Neural cell (in vitro differentiated cells): ENCODE results near the gene FAM118B.

Experiments
- EP300 ChIP-seq: fragments of 450-650 bp; conservative IDR thresholded peaks from 2 replicates; pipeline ENCODE4 v1.6.1; 2014; ENCODE audit warnings: antibody characterized with exemption, mild to moderate bottlenecking, moderate library complexity; ENCODE audit not compliant: poor library complexity, severe bottlenecking
- EZH2 ChIP-seq: fragments of 200-600, 300-800 bp; shearing (Covaris generic), sonication (generic); IDR thresholded peaks from 2 replicates; pipeline ENCODE4 v1.6.1; 2014; ENCODE audit warnings: antibody characterized with exemption, low read length, borderline replicate concordance, mild to moderate bottlenecking; ENCODE audit not compliant: insufficient read depth, poor library complexity, severe bottlenecking
- SMC3 ChIP-seq: fragments of 450-650 bp; conservative IDR thresholded peaks from 2 replicates; pipeline ENCODE4 v1.6.1; 2014; ENCODE audit warnings: antibody characterized with exemption, mild to moderate bottlenecking, moderate library complexity; ENCODE audit not compliant: poor library complexity
- TF ChIP-seq, protein P1 (sequence below): fragments of 450-650 bp; IDR thresholded peaks from 2 replicates; pipeline ENCODE4 v1.5.1; 2014; ENCODE audit warnings: antibody characterized with exemption, mild to moderate bottlenecking, moderate library complexity; ENCODE audit not compliant: poor library complexity, severe bottlenecking
- TF ChIP-seq, protein P2 (sequence below): IDR thresholded peaks from 2 replicates; pipeline ENCODE4 v1.6.1; 2012; ENCODE audit warnings: borderline replicate concordance

DNA sequence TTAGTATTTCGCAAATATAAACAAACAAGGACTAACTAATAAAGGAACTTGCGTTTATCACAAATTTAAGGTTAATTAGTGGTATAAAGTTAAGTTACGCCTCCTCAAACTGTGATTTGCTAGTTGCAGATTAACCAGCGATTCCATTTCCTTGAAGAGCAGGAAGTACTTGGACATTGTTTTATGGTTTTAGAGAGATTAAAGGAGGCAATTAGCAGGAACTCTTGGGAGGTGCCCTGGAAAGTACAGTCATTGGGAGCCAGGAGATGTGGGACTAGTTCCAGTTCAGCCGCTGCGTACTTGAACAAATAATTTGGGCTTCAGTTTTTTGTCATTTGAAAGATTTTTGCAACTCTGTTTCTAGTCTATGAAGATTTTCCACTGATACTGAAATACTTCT, 3.3 kb downstream of the FAM118B start:
- TF ChIP-seq, protein P1, sequence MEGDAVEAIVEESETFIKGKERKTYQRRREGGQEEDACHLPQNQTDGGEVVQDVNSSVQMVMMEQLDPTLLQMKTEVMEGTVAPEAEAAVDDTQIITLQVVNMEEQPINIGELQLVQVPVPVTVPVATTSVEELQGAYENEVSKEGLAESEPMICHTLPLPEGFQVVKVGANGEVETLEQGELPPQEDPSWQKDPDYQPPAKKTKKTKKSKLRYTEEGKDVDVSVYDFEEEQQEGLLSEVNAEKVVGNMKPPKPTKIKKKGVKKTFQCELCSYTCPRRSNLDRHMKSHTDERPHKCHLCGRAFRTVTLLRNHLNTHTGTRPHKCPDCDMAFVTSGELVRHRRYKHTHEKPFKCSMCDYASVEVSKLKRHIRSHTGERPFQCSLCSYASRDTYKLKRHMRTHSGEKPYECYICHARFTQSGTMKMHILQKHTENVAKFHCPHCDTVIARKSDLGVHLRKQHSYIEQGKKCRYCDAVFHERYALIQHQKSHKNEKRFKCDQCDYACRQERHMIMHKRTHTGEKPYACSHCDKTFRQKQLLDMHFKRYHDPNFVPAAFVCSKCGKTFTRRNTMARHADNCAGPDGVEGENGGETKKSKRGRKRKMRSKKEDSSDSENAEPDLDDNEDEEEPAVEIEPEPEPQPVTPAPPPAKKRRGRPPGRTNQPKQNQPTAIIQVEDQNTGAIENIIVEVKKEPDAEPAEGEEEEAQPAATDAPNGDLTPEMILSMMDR, result no peak
- TF ChIP-seq EZH2, result no peak
- TF ChIP-seq, protein P2, sequence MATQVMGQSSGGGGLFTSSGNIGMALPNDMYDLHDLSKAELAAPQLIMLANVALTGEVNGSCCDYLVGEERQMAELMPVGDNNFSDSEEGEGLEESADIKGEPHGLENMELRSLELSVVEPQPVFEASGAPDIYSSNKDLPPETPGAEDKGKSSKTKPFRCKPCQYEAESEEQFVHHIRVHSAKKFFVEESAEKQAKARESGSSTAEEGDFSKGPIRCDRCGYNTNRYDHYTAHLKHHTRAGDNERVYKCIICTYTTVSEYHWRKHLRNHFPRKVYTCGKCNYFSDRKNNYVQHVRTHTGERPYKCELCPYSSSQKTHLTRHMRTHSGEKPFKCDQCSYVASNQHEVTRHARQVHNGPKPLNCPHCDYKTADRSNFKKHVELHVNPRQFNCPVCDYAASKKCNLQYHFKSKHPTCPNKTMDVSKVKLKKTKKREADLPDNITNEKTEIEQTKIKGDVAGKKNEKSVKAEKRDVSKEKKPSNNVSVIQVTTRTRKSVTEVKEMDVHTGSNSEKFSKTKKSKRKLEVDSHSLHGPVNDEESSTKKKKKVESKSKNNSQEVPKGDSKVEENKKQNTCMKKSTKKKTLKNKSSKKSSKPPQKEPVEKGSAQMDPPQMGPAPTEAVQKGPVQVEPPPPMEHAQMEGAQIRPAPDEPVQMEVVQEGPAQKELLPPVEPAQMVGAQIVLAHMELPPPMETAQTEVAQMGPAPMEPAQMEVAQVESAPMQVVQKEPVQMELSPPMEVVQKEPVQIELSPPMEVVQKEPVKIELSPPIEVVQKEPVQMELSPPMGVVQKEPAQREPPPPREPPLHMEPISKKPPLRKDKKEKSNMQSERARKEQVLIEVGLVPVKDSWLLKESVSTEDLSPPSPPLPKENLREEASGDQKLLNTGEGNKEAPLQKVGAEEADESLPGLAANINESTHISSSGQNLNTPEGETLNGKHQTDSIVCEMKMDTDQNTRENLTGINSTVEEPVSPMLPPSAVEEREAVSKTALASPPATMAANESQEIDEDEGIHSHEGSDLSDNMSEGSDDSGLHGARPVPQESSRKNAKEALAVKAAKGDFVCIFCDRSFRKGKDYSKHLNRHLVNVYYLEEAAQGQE, result no peak
- no peak for TF ChIP-seq SMC3
- TF ChIP-seq EP300, result no peak
